SK-N-SH (cell line): ENCODE data around the gene ATP6V1B1. TPM values are rescaled to one million over a fixed set of nuclear protein-coding genes. Genes with fewer than 3 reads are reported as not detected.

ENCODE experiments used
- CTCF ChIA-PET: fragments of 300-600, 350-600 bp; formaldehyde crosslinking; extraction: SDS; loops from one replicate; lab custom pipeline; 2021; lab: Yijun Ruan, JAX
- POLR2A ChIA-PET: fragments of 350-600 bp; sonication (Branson Sonifier 250); formaldehyde crosslinking; extraction: SDS; loops from one replicate; lab custom pipeline; 2020; ENCODE audit warnings: antibody characterized with exemption, inconsistent platforms; lab: Yijun Ruan, JAX
- DNase-seq: peaks from one replicate; pipeline ENCODE4 v3.0.0; 2012
- H2AFZ ChIP-seq: fragments of 200-600 bp; sonication (generic); 2 replicates; pipeline ENCODE4 v1.8.1; 2016; ENCODE audit warnings: antibody characterized with exemption, mild to moderate bottlenecking, low read depth
- H3F3A ChIP-seq: fragments of 200-600 bp; sonication (generic); replicated peaks from 2 replicates; pipeline ENCODE3; 2016; ENCODE audit warnings: antibody characterized with exemption, mild to moderate bottlenecking; ENCODE audit not compliant: insufficient read depth
- H3K27ac ChIP-seq, 2 experiments: fragments of 200-500 bp in 1 of 2; fragments of 200-600 bp in 1 of 2; sonication (Bioruptor generic) in 1 of 2; sonication (generic), shearing (Covaris generic) in 1 of 2; 2 replicates each; pipeline versions ENCODE4 v1.5.1 to v1.6.1; 2014 to 2016; ENCODE audit warnings: low read depth in 2 of 2, inconsistent platforms in 1 of 2, low read length in 1 of 2, mild to moderate bottlenecking in 1 of 2, mixed read lengths in 1 of 2
- H3K27me3 ChIP-seq: fragments of 200-600 bp; sonication (generic), shearing (Covaris generic); 2 replicates; pipeline ENCODE4 v1.6.1; 2016; ENCODE audit warnings: mixed run types; ENCODE audit not compliant: insufficient read depth
- H3K36me3 ChIP-seq, 2 experiments: fragments of 200-500 bp in 1 of 2; fragments of 200-600 bp in 1 of 2; sonication (Bioruptor generic) in 1 of 2; sonication (generic) in 1 of 2; replicated peaks in 1 of 2; 2 replicates each; pipeline versions ENCODE3 to v1.5.1; 2014 to 2016; ENCODE audit warnings: low read length in 1 of 2, mild to moderate bottlenecking in 1 of 2; ENCODE audit not compliant: insufficient read depth in 2 of 2, control insufficient read depth in 1 of 2
- H3K4me1 ChIP-seq, 2 experiments: fragments of 200-500 bp in 1 of 2; fragments of 200-600 bp in 1 of 2; sonication (Bioruptor generic) in 1 of 2; sonication (generic), shearing (Covaris generic) in 1 of 2; 2 replicates each; pipeline versions ENCODE4 v1.5.1 to v1.6.1; 2014 to 2016; ENCODE audit warnings: low read depth in 1 of 2, low read length in 1 of 2, mixed run types in 1 of 2; ENCODE audit not compliant: insufficient read depth in 2 of 2, control insufficient read depth in 1 of 2
- H3K4me2 ChIP-seq: fragments of 200-600 bp; sonication (generic), shearing (Covaris generic); 2 replicates; pipeline ENCODE4 v1.6.1; 2017; ENCODE audit warnings: mixed run types
- H3K4me3 ChIP-seq, 2 experiments: fragments of 200-500 bp in 1 of 2; fragments of 200-600 bp in 1 of 2; sonication (Bioruptor generic) in 1 of 2; sonication (generic), shearing (Covaris generic) in 1 of 2; 2 replicates each; pipeline versions ENCODE4 v1.5.1 to v1.8.1; 2014 to 2016; ENCODE audit warnings: low read depth in 2 of 2, inconsistent platforms in 1 of 2, low read length in 1 of 2, mild to moderate bottlenecking in 1 of 2, mixed read lengths in 1 of 2, moderate library complexity in 1 of 2
- H3K79me2 ChIP-seq: fragments of 200-600 bp; sonication (generic); 2 replicates; pipeline ENCODE4 v1.8.1; 2017; ENCODE audit warnings: mild to moderate bottlenecking; ENCODE audit not compliant: insufficient read depth
- H3K9ac ChIP-seq: fragments of 200-600 bp; sonication (generic); 2 replicates; pipeline ENCODE4 v1.6.1; 2017; ENCODE audit warnings: mixed run types
- H3K9me2 ChIP-seq: fragments of 200-600 bp; sonication (generic); 2 replicates; pipeline ENCODE4 v1.6.1; 2017; ENCODE audit warnings: mixed run types
- H3K9me3 ChIP-seq: fragments of 200-600 bp; sonication (generic); 2 replicates; pipeline ENCODE4 v1.6.1; 2017; ENCODE audit warnings: mixed run types, mild to moderate bottlenecking, moderate library complexity
- H4K20me1 ChIP-seq: fragments of 200-600 bp; sonication (generic); 2 replicates; pipeline ENCODE4 v1.6.1; 2017; ENCODE audit warnings: mild to moderate bottlenecking, mixed run types; ENCODE audit not compliant: insufficient read depth
- CHD2 ChIP-seq: fragments of 150-350 bp; IDR thresholded peaks from 2 replicates; pipeline ENCODE4 v1.6.1; 2018; ENCODE audit warnings: low read length; ENCODE audit not compliant: partially characterized antibody
- CTCF ChIP-seq: fragments of 200-600 bp; sonication (generic); IDR thresholded peaks from 2 replicates; pipeline ENCODE4 v1.6.1; 2017; ENCODE audit warnings: antibody characterized with exemption, mild to moderate bottlenecking, moderate library complexity
- ELF1 ChIP-seq: IDR thresholded peaks from 2 replicates; pipeline ENCODE4 v1.4.0; 2012
- EP300 ChIP-seq, 2 experiments: IDR thresholded peaks; 2 replicates each; pipeline versions ENCODE4 v1.4.0 to v1.6.1; 2012; ENCODE audit warnings: borderline replicate concordance in 1 of 2, low read depth in 1 of 2, low read length in 1 of 2
- EZH2phosphoT487 ChIP-seq: fragments of 200-600 bp; sonication (generic); IDR thresholded peaks from 2 replicates; pipeline ENCODE4 v1.6.1; 2017; ENCODE audit warnings: low read depth, mixed run types, mild to moderate bottlenecking, antibody characterized with exemption, moderate library complexity, borderline replicate concordance
- FOXM1 ChIP-seq: IDR thresholded peaks from 2 replicates; pipeline ENCODE4 v1.4.0; 2012; ENCODE audit warnings: low read depth, mild to moderate bottlenecking
- GABPA ChIP-seq: IDR thresholded peaks from 2 replicates; pipeline ENCODE4 v1.4.0; 2012; ENCODE audit warnings: low read depth, mild to moderate bottlenecking
- GATA2 ChIP-seq: sonication (generic); formaldehyde crosslinking; IDR thresholded peaks from 2 replicates; pipeline ENCODE4 v1.5.0; 2020; ENCODE audit warnings: mild to moderate bottlenecking, missing genetic modification reagents
- MEF2A ChIP-seq: IDR thresholded peaks from 2 replicates; pipeline ENCODE4 v1.4.0; 2012; ENCODE audit warnings: low read depth, borderline replicate concordance
- NRF1 ChIP-seq: IDR thresholded peaks from 2 replicates; pipeline ENCODE4 v1.6.1; 2012; ENCODE audit warnings: low read depth, mild to moderate bottlenecking, low read length
- POLR2AphosphoS5 ChIP-seq: IDR thresholded peaks from 2 replicates; pipeline ENCODE4 v1.6.1; 2012; ENCODE audit warnings: low read depth, low read length
- RAD21 ChIP-seq: IDR thresholded peaks from 2 replicates; pipeline ENCODE4 v1.6.1; 2012; ENCODE audit warnings: mild to moderate bottlenecking, low read length
- RFX5 ChIP-seq: IDR thresholded peaks from 2 replicates; pipeline ENCODE4 v1.6.1; 2012; ENCODE audit warnings: mild to moderate bottlenecking, improper control_type of control experiment, low read length
- SIN3A ChIP-seq: IDR thresholded peaks from 2 replicates; pipeline ENCODE4 v1.6.1; 2012; ENCODE audit warnings: low read depth, mild to moderate bottlenecking, low read length, moderate library complexity, borderline replicate concordance
- TCF12 ChIP-seq: IDR thresholded peaks from 2 replicates; pipeline ENCODE4 v1.4.0; 2012
- WGBS: methylation state at CpG from one replicate; pipeline ENCODE4 v1.1.6; 2017; ENCODE audit warnings: low lambda C conversion rate; 5-methylcytosine and 5-hydroxymethylcytosine counted together
- polyA plus RNA-seq, 3 experiments: library from polyadenylated mRNA; depleted of rRNA; stranded (reverse); fragments of >200 nt; gene quantifications; 2 replicates each; pipeline ENCODE4 v1.2.3, GENCODE V29; 2012
- TF ChIP-seq, protein P1 (sequence below): IDR thresholded peaks from 2 replicates; pipeline ENCODE4; 2012
- TF ChIP-seq, protein P2 (sequence below): IDR thresholded peaks from 2 replicates; pipeline ENCODE4 v1.4.0; 2012; ENCODE audit warnings: low read depth, borderline replicate concordance

ATP6V1B1 gene
- polyA plus RNA-seq, 1 of the 3 experiments (the other 2 are of a cell fraction) = 4.9 TPM

- TF ChIP-seq, protein P1, sequence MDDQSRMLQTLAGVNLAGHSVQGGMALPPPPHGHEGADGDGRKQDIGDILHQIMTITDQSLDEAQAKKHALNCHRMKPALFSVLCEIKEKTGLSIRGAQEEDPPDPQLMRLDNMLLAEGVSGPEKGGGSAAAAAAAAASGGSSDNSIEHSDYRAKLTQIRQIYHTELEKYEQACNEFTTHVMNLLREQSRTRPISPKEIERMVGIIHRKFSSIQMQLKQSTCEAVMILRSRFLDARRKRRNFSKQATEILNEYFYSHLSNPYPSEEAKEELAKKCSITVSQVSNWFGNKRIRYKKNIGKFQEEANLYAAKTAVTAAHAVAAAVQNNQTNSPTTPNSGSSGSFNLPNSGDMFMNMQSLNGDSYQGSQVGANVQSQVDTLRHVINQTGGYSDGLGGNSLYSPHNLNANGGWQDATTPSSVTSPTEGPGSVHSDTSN = no peak
- no peak for TF ChIP-seq ELF1
- no peak for TF ChIP-seq CHD2
- no peak for TF ChIP-seq EZH2phosphoT487
- no peak for TF ChIP-seq RAD21
These were observed 43.4 kb downstream of the ATP6V1B1 start (continued) for GRCh38 chr2:70979180-70979488.

DNA sequence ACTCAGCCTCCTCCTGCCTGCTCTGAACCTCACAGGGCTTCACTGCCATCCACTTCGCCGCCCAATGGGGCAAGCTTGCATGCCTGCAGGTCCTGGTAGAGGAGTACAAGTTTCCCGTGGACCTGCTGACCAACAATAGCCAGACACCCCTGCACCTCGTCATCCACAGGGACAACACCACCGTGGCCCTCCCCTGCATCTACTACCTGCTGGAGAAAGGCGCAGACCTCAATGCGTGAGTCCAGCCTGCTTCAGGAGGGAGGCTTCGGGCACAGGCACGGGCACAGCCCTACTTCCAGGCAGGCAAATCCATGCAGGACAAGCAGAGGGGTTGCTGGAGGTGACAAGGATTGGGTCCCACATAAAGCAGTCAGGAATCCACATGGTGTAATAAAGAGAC, 43.9 kb downstream of the ATP6V1B1 start:
- H4K20me1 ChIP-seq = no peaks in the 10 kb centered on the region
- ChIA-PET CTCF (interaction anchor here (3.9 to 7.3 kb wide), 2 partner anchors 14 kb away, joined by 33 to 41 read pairs; no protein-coding TSS in a partner anchor), POLR2A (no interaction called here)
- TF ChIP-seq RFX5 (no peak), NRF1 (no peak), POLR2AphosphoS5 (no peak), TCF12 (no peak), CTCF (no peak), FOXM1 (no peak), SIN3A (no peak), EP300 (IDR thresholded peaks at IDR 0.05; ENCODE audit: borderline replicate concordance in 1 of 2, low read depth in 1 of 2, low read length in 1 of 2) (no peak), GATA2 (CRISPR knock-in tag) (no peak), GABPA (no peak), MEF2A (no peak)
- TF ChIP-seq, protein P1 = no peak
- TF ChIP-seq, protein P2, sequence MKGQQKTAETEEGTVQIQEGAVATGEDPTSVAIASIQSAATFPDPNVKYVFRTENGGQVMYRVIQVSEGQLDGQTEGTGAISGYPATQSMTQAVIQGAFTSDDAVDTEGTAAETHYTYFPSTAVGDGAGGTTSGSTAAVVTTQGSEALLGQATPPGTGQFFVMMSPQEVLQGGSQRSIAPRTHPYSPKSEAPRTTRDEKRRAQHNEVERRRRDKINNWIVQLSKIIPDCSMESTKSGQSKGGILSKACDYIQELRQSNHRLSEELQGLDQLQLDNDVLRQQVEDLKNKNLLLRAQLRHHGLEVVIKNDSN = no peak
- no peaks in the 10 kb centered on the region for H3F3A ChIP-seq
- H3K4me1 ChIP-seq = peaks cover 3 to 6% of the 10 kb centered on the region in 2 experiments; a peak in 3 of 4 replicates
- H3K36me3 ChIP-seq = peaks cover 0 to 3% of the 10 kb centered on the region in 2 experiments
- no peaks in the 10 kb centered on the region for H3K27me3 ChIP-seq
- H3K4me2 ChIP-seq = no peak overlapping the region
- H3K4me3 ChIP-seq = no peak overlapping the region
- H3K9me3 ChIP-seq = no peaks in the 10 kb centered on the region
- H3K9me2 ChIP-seq = no peaks in the 10 kb centered on the region
- H3K27ac ChIP-seq = no peak overlapping the region
- H3K79me2 ChIP-seq = no peaks in the 10 kb centered on the region
- H2AFZ ChIP-seq = no peak overlapping the region
- no peak for DNase-seq
- H3K9ac ChIP-seq = no peak overlapping the region
- WGBS = 90% methylated on average over 3 of the region's 9 CpGs
